Activated naive CD4-positive, alpha-beta T cell treated with anti-CD3 and anti-CD28 coated beads, Interleukin-2, amount 50 U/mL, for 16 hours (primary cell): ENCODE measurements around the gene SLC17A8.
"Not testable (repeated sequence)": the region's sequence is repeated elsewhere in the genome, so short reads cannot be mapped to it uniquely, and the experiment has no call there.

Experiments used
- DNase-seq: peaks from one replicate; pipeline ENCODE4 v3.0.0-alpha.2; 2020

SLC17A8 gene

DNA sequence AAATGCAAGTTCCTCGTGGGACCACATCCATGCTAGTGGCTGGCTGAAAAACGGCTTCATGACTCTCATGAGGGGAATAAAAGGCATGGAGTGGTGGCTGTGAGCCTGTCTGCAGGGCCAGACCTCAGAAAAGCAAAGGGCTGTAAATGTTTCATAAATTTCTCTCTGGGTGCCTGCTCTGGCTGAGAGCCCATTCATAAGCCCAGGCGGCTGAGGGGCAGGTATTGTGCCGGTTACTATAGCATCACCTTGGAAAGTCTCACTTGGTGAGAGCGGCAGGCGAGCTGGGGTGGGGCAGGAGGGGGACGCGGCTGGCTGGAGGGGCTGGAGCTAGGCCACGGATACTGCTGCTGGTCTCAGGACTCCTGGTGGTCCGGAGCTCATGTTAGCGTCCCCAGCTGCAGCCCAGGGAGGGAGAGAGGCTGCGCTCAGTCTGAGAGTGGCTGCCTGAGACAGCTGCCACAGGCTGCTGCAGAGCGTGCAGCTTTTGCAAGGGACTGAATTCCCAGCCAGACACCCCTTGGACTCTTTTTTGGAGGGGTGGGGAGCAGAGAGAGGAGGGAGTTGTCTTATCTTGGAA is at the start of gene SLC17A8:
Gene SLC17A8, plus strand, starts transcription at position 431 of the 580 bp plus-strand sequence. CDS start 318 bp downstream, outside the sequence.
- DNase-seq = no peak

DNA sequence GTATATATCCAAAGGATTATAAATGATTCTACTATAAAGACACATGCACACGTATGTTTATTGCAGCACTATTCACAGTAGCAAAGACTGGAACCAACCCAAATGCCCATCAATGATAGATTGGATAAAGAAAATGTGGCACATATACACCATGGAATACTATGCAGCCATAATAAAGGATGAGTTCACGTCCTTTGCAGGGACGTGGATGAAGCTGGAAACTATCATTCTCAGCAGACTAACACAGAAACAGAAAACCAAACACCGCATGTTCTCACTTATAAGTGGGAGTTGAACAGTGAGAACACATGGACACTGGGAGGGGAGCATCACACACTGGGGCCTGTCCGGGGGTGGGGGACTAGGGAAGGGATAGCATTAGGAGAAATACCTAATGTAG is 48.7 kb upstream of the SLC17A8 start:
- DNase-seq = not testable (repeated sequence)

DNA sequence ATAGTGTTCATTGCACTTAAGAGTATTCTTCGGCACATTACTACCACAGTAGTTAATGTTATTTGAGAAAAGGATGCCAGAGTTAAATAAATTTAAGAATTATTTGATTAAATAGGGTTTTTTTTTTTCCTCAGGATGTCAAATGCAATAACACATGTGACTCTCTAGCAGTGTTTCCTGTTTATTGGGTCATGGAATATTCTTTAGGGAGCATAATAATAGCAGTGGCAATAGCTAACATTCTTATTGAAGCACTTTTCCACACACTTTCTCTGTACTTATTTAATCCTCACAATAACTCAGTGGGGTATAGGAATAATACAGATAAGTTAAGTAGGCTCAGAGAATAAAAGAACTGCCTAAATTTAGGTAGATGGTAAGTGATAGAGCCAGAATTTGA is 45.6 kb upstream of the SLC17A8 start:
- DNase-seq = no peak

DNA sequence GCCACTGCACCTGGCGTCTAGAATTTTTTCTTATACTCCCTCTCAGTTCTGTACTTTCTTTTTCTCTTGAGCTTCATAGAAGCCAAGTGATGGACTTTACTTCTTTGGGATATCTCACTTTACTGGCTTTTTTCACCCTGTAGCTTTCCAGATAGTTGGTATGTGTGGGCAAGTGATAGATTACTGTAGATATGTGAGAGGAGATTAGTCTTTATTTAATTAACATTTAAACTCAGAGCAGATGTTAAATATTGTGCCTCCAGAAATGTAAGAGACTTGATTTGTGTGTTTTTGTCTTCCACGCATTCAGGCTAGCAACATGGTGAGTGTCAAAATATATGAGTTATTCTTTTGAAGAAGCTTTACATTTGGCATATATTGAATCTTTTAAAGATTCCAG is 39.5 kb upstream of the SLC17A8 start:
- DNase-seq = no peak

DNA sequence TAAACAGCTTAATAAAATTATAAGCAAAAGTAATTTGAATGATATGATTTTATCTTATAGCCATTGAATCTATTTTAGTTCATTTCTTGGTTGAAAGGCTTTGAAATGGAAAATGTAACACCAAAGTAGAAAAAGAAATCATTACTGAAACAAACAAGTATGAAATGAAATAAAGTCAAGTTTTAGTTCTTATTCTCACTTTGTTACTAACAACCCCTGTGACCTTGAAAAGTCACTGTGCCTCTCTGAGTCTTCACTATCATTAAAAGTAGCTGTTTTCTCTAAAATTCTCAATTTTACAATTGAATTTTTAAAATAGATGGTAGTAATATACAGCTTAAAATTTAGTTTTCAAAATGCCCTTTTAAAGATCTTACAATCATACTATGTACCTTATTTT is 32.4 kb upstream of the SLC17A8 start:
- no peak for DNase-seq

DNA sequence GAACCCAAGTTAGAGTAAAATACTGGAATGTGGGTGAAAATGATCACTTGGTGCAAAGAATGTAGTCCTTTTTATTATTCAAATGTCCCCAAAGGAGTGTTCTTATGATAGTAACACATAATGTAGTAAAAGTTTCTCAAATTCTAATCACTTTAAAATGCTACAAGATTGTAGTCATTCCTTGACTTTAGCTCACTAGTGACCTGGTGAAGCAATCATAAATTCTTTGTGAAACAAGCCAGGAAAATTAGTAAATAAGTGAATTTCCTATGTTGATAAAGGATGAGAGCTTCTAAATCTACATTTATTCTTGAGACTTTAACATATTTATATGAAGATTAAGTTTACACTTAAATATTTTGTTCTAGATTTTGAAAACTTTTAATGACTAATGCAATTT is 30.7 kb upstream of the SLC17A8 start:
- no peak for DNase-seq

DNA sequence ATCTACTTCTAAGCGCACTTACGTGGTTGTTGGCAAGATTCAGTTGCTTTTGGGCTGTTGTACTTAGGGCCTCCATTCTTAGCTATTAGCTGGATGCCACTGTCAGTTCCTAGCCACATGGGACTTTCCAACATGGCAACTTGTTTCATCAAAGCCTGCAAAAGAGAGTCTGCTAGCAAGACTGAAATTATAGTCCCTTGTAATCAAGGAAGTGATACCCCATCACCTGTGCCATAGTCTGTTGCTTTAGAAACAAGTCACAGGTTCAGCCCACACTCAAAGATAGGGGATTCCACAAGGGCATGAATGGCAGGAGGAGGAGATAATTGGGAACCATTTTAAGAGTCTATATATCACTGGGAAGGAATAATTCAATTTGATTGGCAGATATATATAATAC is 27.1 kb upstream of the SLC17A8 start:
- no peak for DNase-seq

DNA sequence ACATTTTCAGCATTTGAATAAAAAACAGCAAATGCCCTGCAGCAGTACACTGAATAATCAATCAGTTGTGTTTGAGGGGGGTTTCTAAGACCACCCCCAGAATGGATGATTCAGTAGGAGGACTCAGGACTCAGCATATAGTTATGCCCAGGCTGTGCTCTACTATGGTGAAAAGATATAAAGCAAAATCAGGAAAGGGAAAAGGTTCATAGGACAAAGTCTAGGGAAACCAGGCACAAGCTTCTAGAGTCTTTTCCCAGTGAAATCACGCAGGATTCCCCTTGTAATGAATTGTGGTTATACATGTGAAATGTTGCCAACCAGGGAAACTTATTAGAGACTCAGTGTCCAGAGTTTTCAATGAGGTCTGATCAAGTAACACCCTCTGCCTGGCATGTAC is 25.0 kb upstream of the SLC17A8 start:
- no peak for DNase-seq

DNA sequence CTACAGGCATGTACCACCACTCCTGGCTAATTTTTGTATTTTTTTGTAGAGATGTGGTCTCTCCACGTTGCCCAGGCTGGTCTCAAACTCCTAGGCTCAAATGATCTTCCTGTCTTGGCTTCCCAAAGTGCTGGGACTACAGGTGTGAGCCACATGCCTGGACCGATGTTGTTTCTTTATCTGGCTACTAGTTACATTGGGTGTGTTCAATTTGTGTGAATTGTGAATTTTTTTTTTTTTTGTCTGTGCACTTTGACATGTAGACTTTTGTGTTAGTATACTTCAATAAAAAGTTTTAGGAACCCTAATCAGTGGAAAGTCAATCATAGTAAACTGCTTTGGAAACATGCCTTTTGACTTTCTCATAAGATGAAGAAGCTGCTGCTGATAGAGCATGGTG is 24.0 kb upstream of the SLC17A8 start:
- DNase-seq = no peak

DNA sequence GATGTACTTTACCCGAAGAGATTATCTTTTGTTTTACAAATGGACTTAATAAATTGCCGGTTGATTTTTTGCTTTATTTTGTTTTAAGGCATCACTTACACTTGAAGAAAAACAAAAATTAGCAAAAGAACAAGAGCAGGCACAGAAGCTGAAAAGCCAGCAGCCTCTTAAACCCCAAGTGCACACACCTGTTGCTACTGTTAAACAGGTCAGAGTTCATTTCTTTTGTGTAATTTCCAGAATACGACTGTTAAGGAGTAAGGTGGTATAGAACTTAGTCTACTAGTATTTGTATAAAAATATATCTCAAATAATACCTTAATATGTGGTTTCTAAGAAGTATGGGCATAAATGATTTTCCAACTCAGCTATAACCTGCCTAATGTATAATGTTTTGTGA is 19.6 kb upstream of the SLC17A8 start:
- DNase-seq = no peak

DNA sequence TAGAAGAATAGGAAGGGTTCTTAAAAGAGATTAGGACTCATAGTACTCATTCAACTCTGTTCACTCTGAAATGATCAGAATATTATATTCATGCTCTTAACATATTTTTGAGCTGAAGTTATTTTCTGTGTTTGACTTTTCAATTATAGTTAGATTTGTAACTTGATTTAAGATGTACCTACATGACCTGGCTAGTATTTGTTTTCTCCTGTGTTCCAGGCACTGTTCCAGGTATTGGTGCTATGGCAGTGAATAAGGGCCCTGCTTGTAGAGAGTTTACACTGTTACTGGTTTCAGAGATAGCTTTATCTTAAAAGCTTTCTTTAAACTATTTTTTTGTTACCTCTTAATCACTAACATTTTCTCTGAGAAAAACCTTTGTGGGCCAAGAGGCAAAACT is 19.1 kb upstream of the SLC17A8 start:
- no peak for DNase-seq

DNA sequence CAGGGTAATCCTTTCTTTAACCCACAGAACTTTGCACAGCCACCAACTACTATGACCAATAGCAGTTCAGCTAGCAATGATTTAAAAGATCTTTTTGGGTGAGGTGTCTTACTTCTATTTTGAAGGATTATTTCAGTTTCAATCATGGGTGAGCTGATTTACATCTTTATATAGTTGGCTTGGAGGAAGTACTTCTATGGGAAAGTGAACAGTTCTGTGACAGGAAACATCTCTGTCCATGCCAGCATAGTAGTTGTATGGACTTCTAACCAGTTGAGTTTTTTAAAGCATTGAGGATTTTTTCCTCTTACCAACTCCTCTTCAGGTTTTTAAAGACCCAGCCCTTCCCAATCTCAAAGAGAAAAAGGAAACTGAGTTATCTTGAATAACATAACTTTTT is 17.8 kb upstream of the SLC17A8 start:
- DNase-seq = no peak

DNA sequence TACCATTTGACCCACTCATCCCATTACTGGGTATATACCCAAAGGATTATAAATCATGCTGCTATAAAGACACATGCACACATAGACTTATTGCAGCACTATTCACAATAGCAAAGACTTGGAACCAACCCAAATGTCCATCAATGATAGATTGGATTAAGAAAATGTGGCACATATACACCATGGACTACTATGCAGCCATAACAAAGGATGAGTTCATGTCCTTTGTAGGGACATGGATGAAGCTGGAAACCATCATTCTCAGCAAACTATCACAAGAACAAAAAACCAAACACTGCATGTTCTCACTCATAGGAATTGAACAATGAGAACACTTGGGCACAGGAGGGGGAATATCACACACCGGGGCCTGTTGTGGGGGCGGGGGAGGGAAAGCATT is 14.0 kb upstream of the SLC17A8 start:
- not testable (repeated sequence) for DNase-seq

DNA sequence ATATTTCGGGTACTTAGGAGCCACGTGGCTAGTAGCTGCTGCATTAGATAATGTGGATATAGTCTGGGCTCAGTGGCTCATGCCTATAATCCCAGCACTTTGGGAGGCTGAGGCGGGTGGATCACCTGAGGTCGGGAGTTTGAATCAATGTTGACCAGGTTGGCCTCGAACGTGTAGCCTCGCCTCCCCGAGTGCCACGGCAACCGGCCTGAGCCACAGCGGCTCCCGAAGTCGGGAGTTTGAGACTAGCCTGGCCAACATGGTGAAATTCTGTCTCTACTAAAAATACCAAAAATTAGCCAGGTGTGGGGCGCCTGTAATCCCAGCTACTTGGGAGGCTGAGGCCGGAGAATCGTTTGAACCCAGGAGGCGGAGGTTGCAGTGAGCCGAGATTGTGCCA is 12.5 kb upstream of the SLC17A8 start:
- not testable (repeated sequence) for DNase-seq

DNA sequence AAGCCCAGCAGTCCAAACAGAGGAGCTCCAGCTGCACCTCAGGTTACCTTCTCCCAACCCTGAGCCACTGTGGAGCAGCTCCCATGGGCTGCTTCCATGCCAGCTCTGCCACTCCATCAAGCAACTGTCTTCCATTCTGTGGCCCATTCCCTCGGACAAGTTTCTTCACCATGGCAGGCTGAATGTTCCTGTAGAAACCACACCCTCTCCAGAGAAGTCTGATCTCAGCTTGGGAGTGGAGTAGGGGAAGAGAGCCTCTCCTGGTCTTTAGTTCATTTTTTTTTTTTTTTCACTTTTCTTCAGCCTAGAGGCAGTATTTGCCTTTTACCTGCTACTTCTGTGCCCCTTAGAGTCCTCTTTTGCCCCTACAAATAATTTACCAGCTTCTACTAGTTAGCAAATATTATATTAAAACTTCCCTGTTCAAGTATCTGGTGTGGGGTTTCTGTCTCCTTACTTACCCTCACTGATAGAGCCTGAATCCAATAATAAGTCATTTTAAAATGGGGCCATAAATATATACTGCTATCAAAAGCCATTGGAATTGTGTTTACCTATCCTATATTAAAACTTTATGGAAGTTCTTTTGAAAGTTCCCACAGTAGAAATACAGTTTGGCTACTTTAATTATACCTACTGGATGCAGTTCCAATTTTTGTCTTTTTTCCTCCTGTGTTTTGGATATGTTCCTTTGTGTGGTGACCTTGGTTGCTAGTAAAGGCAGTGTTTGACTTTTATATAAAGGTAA is 11.7 kb upstream of the SLC17A8 start:
- no peak for DNase-seq

DNA sequence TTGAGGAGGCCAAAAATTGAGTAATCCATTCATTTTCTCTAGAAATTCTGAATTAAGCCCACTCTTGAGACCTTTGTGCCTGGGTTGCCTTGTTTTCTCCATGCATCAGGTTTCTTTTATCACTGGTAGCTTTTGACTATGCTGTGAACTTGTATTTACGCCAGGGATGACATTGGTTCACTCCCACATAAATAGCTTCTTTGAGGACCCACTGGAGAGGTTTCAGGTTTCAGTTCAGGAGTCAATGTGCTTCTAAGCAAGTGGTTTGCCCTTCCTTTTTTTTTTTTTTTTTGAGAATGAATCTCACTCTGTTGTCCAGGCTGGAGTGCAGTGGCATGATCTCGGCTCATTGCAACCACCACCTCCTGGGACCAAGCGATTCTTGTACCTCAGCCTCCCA is 10.2 kb upstream of the SLC17A8 start:
- no peak for DNase-seq

DNA sequence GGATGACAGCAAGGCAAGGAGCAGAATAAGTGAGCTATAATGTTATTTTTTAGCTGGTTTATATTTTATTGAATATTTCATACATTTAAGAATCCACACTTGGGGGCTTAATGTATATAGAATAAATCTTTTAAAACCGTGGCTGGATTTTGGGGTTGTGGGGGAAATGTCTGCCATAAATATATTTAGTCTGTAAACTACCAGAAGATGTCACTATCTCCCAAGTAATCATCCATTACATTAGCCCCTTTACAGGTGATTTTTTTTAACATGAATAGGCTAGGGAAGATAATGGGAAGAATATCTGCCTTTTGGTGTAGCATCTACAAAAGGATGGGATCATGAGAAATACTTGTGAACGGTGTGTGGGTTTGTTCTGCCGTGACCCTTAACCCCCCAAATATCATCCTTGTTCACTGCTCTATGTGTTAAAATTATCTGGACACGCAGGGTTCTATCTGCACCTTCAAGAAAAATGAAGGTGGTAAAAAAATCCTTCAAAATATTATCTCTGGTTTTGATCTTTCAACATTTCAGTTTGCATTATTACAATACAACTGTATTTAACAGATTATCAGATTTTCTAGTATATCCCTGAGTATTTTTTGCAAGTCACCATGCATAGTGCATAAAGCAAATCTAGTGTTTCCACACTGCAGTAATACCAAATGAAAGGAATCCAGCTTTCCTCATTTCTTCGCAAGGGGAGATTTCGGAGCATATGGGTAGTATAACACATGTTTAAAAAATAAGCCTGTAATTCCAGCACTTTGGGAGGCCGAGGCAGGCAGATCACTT is 8.0 kb upstream of the SLC17A8 start:
- no peak for DNase-seq

DNA sequence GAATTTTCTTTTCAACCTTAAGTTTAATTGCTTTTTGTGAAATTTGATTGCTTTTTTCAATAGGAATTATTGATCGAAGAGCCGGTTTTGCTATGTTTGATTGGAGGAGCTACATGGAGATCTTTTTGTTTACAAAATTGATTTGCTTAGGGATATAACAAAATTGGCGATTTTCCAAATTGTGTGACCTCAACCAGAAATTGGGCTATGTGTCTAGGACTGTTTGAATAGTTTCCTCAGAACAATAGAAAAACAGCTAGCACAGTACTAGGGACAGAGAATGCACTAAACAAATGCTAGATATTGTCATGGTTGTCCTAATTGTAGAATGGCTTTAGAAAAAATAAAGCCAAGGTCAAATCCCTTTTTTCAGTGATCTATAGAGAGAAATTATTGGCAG is 2.4 kb downstream of the SLC17A8 start:
- no peak for DNase-seq

DNA sequence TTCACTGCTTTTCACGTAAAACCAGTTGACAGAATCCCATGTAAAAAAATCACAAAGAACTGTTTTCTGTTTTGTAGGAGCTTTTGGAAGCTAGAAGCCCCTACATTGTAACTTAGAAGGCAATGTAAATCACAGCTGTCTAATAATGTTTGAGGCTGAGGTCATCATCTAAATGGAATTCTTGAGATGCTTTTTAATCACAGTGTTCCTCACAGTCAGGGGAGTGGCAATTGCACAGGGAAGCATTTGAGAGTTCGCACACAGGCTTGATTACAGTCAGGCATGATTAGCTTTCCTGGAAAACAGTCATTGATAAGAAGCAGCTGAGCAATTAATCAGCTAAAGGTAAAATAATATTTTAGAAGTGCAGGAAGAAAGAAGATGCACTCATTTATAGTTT is 2.9 kb downstream of the SLC17A8 start:
- DNase-seq = no peak

DNA sequence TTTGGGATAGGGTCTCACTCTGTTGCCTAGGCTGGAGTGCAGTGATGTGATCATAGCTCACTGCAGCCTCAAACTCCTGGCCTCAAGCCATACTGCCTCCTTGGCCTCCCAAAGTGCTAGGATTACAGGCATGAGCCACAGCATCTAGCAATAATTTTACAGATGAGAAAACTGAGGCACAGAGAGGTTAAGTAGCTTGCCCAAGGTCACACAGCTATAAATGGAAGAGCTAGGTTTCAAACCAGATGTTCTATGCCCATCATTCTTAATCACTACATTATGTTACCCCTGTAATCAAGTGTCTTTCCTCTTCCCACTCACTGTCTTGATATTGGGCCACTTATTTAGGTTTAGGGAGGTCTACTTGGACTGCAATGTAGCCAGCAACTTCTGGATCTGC is 3.6 kb downstream of the SLC17A8 start:
- no peak for DNase-seq

DNA sequence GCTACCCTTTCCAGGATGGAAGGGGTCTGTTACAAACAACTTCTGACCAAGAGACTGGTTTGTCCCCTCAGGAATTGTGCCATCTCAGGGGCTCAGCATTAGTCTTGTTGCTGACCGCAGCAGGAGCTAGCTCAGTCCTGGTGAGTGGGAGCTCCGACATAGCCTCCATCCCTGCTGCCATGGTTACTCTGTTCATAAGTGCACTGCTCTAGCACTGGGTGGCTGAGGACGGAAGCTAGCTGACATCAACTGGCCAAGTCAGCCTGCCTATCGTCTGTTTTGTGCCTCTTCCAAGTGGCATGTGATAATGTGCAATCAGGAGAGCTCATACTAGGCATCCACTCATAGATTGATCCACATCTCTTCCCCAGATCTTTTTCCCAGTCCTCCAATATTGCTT is 7.5 kb downstream of the SLC17A8 start:
- no peak for DNase-seq

DNA sequence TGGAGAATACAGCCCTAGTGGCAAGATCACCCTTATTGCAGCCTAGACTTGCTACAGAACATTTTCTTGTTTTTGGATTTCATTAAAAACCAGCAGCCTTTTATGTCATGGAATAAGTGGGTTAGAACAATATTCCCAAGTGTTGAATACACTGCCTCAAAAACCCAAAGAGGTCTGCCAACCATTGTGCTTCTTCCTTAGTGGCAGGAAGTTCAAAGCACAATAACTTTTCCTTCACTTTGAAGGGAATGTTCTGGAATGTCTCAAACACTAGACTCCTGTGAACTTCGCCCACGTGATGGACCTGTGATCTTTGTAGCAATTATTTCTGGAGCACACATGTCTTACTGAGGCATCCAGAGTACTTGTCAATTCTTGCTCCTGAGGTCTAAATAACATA is 8.5 kb downstream of the SLC17A8 start:
- DNase-seq = no peak

DNA sequence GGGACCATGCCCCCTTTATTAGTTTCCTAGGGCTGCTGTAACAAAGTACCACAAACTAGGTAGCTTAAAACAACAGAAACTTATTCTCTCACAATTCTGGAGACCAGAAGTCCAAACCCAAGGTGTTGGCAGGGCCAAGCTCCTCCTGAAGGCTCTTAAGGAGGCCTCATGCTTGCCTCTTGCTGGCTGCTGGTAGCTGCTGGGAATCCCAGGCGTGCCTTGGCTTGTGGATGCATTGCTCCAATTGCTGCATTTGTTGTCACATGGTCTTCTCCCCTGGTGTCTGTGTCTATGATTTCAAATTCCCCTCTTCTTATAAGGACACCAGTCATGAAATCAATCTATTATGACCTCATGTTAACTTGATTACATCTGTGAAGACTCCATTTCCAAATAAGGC is 11.2 kb downstream of the SLC17A8 start:
- no peak for DNase-seq

DNA sequence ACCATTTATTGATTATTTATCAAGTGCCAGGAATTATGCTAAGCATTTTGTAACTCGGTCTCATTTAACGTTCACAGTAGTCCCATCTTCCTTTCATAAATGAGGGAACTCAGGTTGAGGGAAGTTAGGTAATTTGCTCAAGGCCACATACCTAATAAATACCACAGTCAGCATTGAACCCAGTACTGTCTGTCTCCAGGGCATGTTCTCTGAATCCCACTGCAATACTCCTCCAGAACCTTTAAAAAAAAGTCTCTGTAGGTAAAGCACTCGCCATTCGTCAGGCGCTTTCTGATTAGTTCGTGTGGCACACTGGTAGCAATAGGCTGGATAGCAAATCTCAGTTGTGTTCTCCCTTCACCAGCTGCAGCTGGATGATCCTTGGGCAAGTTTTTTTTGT is 14.3 kb downstream of the SLC17A8 start:
- DNase-seq = no peak
